Cerebellar nuclear complex (tissue), 1 donor: Measurements from ENCODE around the gene PRIMA1.
A peak's percentile ranks its signal among the peaks of the same experiment; 100 is the strongest.

Source experiments
- DNase-seq, 2 experiments: peaks; one replicate each; lab custom pipeline; 2025; lab: John Stamatoyannopoulos, UW

PRIMA1 gene

DNA sequence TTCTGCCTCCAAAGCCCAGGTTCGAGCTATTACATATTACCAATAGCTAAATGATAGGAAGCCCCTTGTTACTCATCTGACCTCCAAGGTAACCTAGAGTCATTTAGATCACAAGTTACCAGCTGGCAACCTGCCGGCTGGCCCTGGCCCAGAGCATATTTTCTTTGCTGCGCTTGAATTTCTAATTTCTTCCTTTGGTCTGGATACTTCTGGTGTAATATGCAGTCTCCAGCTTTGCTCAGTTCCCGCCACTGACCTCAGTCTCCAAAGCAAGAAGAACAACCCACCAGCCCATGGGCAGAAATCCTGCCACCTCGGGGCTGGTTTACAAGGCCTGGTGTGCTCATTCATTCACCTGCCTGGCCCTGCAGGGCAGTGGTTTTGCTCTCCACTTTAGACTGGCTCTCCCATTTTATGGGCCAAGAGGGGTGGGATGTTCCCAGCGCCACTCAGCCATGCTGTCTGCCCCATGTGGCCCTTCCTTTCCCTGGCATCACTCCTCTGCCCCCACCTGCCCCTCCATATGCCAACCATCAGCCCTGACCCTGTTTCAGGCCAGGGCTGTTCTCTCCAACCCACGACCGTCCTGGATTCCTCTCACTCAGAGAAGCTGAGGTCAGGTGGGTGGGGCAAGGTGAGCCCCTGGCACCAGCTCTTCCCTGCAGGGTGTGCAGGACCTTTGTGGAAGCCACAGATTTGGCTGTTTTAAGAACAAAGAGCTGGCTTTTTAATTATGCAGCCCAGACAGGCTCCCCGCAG lies 76.0 kb downstream of the PRIMA1 start:
- peak in 1 of 2 experiments; percentile 4 for DNase-seq

- no peak for DNase-seq
These were observed 79.0 kb downstream of the PRIMA1 start for GRCh38 chr14:93709249-93709648.

DNA sequence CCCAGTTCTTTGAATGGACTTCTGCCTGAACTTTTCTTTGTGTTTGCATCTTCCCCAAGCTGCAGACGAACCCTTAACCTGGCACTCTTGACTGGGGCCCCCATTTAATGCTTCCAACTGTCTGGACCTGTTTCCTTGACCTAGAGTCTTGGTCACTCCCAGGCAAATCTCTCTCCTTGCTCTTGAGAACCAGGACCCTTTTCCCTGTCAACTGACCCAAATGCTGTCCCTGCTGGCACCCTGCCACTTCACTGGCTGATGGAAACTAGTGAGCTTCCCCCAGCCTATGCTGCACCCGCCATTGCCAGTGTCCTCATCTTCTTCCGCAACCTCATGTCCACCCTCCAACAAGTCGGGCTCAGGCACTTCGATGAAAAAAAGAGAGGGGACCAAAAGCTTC lies 79.5 kb downstream of the PRIMA1 start:
- DNase-seq: no peak

DNA sequence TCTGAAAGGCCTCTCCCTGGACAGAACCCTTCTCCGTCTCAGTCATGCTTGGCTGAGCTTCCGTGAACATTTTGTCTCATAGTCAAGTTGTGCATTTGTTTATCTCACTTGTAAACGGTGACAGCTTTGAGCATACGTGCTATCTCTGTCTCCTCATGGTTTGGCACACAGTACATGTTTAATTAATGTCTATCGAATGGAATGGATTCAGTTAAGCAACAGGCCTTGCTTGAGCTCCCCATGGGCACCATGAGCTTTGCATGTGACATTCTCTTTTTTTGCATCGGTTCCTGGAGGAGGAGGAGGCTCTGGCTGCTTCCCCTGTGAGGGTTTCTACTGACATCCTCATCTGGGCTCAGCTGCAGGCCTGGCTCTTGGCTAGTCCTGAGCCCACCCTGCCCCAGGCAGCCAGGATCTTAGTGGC lies 80.0 kb downstream of the PRIMA1 start:
- DNase-seq: no peak

- no peak for DNase-seq
These were observed 80.8 kb downstream of the PRIMA1 start for GRCh38 chr14:93707475-93707874.

GRCh38 chr14:93706360-93706955 lies 81.8 kb downstream of the PRIMA1 start:
- no peak for DNase-seq

DNA sequence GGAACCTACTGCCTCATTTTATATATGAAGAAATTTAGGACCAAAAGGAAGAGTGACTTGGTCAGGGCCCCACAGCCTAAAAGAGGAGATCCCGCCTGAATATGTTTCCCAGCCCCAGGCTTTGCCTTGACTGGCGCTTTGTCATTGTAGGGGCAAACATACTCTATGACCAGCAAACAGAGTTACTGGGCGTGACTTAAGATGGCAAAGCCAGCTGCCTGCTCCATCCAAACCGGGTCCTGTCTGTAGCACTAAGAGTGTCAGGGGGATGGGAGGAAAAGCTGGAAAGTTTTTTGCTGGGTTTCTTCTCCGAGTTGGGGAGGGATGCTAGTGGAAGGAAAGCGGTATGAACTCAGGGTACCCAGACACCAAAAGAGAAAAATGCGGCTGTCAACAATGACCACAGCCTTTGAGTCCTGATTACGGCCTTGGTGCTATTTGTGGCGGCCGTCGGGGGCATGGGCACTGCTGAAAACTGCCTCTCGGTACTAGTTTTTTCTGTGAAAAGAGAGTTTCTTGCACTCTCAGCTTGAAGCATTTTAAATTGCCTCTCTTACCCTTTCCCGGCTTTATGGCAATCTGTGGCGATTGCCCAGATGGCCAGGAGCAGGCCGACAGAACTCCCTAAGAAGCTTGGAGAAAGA lies 82.7 kb downstream of the PRIMA1 start:
- DNase-seq: no peak

GRCh38 chr14:93703941-93704340 lies 84.3 kb downstream of the PRIMA1 start:
- DNase-seq: no peak

DNA sequence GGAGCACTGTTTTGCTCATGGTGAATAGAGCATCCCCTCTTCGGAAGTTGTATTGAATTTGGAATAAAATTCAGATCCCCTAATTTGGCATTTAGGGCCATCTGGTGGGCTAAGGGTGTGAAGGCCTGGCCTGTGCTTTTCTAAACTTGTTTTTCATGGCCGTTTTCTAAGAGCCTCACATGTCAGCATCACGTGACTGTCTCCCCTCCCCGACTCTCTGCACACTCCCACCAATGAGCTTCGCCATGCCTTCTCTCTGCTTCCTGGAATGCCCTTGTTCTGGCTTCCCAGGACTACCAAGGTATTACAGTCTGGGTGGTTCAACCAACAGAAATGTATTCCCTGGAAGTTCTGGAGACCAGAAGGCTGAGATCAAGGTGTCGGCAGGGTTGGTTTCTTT lies 85.3 kb downstream of the PRIMA1 start:
- DNase-seq: no peak

- no peak for DNase-seq
These were observed 86.7 kb downstream of the PRIMA1 start for GRCh38 chr14:93701562-93701961.

- DNase-seq: no peak
These were observed 87.4 kb downstream of the PRIMA1 start for GRCh38 chr14:93700928-93701327.

GRCh38 chr14:93693914-93694313 lies 94.4 kb downstream of the PRIMA1 start:
- DNase-seq: no peak

DNA sequence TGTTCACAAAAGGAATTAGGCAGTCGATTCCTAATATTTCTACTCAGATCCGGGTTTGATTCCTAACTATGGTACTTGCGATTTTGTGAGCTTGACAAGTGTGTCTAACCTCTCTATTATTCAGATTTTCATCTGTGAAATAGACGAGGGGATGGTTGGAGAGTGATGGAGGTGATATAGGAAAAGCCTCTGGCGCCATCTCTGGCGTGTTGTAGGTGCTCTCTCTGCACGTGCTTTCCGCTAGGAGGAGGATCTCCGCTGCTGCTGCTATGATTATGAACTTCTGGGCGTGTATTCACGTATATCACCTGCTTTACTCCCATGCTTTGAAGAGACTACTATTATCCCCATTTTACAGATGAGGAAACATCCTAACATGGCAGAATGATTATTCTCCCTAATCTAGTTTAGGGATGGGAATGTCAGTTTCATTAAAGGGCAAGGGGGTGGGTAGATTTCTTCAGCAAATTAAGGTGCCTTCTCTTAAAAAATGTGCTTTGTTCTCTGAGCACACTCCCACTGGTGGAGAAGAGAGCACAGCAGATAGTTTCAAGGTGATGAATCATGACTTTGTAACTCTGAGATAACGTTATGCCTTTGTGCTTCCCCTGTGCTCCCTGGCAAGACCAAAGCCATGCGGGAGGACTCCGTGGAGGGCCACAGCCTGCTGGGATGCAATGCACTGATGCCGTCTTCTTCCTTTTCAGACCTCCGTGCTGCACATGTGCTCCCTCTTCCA lies 97.1 kb downstream of the PRIMA1 start:
- DNase-seq: no peak

- no peak for DNase-seq
These were observed 98.1 kb downstream of the PRIMA1 start for GRCh38 chr14:93690146-93690545.

DNA sequence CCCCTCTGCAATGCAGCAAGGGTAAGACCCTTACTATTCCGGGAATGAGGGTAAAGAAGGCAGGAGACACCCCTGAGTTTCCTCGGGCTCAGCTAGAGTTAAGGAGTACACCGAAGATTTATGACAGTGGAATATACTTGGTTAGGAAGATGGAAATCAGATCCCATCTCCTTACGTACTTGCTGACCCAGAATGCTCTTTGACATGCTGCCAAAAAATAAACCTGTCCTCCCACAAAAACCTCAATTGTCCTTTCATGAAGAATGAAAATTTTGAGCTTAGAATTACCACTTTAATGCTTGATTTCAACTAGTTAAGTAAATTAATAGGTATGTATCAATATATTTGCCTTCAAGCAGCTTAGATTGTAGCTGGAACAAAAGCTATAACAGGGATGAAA lies 99.5 kb downstream of the PRIMA1 start:
- DNase-seq: no peak

DNA sequence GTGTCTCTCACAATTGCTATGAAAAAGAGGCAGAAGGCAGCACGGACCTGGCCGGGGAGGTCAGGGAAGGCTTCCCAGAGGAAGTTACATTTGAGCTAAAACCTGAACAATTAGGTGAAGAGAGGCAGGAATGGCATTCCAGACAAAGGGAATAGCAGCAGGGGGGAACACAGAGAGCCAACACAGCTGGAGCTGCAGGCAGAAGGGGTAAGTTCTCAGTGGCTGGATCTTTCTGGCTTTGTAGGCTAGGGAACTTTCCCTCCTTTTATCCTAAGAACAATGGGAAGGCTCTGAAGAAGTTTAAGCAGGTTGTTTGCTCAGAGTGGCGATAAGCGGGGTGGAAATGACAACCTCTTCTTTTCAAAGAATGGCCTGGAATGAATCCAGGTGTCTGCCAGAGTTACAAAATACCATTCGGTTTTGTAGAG lies 100.0 kb downstream of the PRIMA1 start:
- DNase-seq: no peak

- DNase-seq: no peak
These were observed 102.0 kb downstream of the PRIMA1 start for GRCh38 chr14:93686268-93686667.

DNA sequence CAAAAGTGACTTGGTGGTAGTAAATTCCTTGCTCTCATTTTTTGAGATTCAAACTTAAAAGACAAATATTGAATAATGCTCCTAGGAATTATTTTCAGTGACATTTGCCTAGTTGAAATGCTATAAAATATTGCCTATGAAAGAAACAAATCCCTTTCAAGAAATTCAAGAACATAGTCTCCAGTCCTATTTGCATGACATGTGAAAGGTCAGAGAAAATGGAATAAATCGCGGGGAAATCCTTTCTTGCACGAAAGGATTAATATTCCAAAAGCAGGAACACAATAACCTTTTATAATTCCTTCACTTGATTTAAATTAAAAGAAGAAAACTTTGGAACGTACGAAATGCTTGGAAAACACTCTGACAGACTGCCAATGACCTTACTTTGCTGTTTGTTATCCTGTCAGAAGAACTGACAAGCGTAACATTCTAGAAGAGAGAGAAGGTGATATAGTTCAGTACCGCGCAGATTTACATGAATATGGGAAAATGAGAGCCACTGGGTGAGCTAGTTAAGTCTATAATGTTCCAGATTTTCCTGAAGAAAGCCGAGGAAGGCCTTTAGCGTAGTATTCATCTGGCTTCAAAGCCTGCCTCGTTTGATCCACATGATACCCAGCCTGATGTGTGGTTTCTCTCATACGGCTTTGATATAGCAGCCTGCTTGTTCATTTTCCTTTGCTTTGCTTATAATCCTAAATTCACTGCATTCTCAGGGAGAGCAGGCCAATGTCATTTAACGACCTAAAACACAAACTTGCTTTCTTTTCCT lies 103.0 kb downstream of the PRIMA1 start:
- no peak for DNase-seq

DNA sequence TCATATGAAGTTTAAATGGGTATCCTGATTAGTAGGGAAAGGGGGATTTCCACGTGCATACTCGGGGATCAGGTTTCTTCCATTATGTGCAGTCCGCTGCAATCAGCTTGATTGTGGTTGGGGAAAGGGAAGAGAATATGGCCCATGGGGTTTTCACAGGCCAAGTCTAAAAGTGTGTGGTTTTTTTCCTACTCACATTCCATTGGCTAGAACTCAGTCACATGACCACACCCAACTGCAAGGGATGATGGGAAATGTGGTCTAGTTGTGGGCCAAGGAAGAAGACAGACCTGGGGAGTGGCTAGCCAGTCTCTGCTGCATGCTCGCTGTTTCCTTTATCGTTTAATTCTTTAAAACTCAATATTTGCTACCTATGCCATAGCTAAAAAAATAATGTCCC lies 105.1 kb downstream of the PRIMA1 start:
- no peak for DNase-seq

DNA sequence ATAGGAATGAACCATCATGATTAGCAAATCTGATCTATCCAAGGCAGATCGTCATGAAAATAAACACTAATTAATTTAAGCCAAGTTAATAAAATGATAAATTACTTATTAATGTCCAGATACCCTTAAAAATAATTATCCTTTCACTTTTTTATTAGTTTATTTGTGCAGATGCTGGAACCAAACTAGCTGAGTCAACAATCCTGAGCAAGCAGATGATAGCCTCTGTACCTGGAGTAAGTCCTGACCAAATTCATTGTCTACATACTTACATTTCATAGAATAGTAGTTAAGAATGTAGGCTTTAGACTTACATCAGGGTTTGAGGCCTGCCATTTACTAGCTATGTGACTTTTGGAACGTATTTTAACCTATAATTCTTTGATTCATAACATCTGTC lies 105.8 kb downstream of the PRIMA1 start:
- no peak for DNase-seq

GRCh38 chr14:93676416-93676958 lies 111.8 kb downstream of the PRIMA1 start:
- no peak for DNase-seq

DNA sequence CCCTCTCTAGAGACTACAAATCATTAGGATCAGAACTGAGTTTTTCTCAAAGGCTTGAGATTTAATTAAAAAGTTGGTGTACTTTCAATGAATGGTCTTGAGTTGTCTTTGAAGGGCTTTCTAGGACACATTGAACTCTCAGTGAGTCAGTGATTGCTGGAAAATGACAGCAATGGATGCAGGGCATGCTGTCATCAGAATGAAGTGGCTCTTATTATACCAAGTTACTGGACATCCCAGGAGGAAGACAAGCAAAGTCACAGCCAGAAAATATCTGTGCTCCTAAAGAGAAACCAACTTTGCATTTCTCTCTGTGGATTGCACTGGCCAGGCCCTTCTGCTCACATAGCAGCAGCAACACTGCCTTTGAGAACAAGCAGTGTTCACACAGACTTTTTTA lies 112.6 kb downstream of the PRIMA1 start:
- DNase-seq: no peak
